Chondrocyte (in vitro differentiated cells): Measurements from ENCODE around the gene ACAT2. TPM values are rescaled to one million over a fixed set of nuclear protein-coding genes. Genes with fewer than 3 reads are reported as not detected.
"Not testable (repeated sequence)": the region's sequence is repeated elsewhere in the genome, so short reads cannot be mapped to it uniquely, and the experiment has no call there.

Source experiments
- DNase-seq: peaks from one replicate; pipeline ENCODE4 v3.0.0; 2021; ENCODE audit warnings: mixed read lengths, low spot score
- H3K27ac Mint-ChIP-seq: one replicate; pipeline ENCODE4 v1.8.0; 2021; ENCODE audit warnings: mild to moderate bottlenecking, moderate library complexity, mixed read lengths; ENCODE audit not compliant: unreplicated experiment
- H3K27me3 Mint-ChIP-seq: 2 replicates; pipeline ENCODE4 v1.8.0; 2021; ENCODE audit warnings: low read depth, mixed read lengths
- H3K36me3 Mint-ChIP-seq: 2 replicates; pipeline ENCODE4 v1.8.0; 2021; ENCODE audit warnings: low read depth, mixed read lengths
- H3K4me1 Mint-ChIP-seq: 2 replicates; pipeline ENCODE4 v1.8.0; 2021; ENCODE audit warnings: low read depth, mild to moderate bottlenecking, mixed read lengths
- H3K4me3 Mint-ChIP-seq: one replicate; pipeline ENCODE4 v1.8.0; 2021; ENCODE audit warnings: mild to moderate bottlenecking, moderate library complexity, mixed read lengths; ENCODE audit not compliant: unreplicated experiment
- H3K9me3 Mint-ChIP-seq: 2 replicates; pipeline ENCODE4 v1.8.0; 2021; ENCODE audit warnings: low read depth, mixed read lengths
- CTCF ChIP-seq: fragments of 200-600 bp; sonication (generic); IDR thresholded peaks from 2 replicates; pipeline ENCODE4 v1.5.0; 2021; ENCODE audit warnings: antibody characterized with exemption, mild to moderate bottlenecking, moderate library complexity
- total RNA-seq: library from RNA; stranded (reverse); gene quantifications from 3 replicates; pipeline ENCODE4 v1.2.1, GENCODE V29; 2021

Gene ACAT2
- total RNA-seq, 1 donor from 2014 or later = 36.0 TPM

DNA sequence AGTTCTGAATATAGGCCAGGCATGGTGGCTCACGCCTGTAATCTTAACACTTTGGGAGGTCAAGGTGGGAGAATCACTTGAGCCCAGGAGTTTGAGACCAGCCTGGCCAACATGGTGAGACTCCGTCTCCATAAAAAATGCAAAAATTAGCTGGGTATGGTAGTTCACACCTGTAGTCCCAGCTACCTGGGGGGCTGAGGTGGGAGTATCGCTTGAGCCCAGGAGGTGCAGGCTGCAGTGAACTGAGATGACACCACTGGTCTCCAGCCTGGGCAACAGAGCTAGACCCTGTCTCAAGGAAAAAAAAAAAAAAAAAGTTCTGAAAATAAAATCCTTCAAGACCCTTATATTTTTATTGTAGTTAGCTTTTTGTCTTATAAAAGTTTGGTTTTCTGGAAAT lies 46.2 kb upstream of the ACAT2 start:
- no peak overlapping the region for H3K27ac Mint-ChIP-seq
- no peaks in the 10 kb centered on the region for H3K27me3 Mint-ChIP-seq

DNA sequence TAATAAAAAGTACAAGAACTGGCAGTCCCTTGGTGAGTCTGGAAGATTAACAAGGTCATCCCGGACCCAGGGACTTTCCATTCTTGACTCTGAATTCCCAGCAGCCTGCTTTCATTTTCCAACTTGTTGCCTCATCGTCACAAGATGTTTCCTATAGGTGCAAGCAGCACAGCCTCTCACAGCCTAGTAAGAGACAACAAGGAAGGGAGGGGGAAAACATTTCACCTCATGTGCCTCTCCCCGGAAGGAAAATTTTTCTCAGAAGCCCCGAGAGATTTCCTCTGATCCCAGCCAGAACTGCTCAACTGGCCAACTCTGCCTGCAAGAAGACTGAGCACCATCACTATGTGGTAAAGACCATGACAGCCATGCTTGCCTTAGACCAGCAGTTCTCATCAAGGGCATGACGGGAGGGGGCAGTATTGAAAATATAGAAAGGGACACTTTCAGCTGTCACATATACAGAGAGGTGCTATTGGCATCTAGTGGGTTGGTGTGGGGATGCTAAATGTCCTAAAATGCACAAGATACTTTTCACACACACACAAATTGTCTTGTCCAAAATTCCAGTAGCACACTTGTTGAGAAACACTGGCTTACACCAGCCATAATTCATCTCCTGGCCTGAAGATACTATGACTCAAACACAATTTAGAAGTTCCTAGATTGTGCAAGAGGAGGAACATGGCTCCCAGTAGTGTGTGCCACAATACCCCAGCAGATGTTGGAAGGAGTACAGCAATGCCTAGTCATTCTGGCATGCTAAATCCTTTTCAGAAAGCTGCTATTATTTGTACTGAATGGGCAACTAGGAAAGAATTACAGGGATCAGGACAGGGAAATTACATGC lies 45.4 kb upstream of the ACAT2 start:
- Mint-ChIP-seq H3K4me3 (no peak overlapping the region), H3K27me3 (no peaks in the 10 kb centered on the region), H3K36me3 (no peaks in the 10 kb centered on the region), H3K4me1 (peaks cover 5% of the 10 kb centered on the region), H3K27ac (peak overlapping the region; percentile 12), H3K9me3 (no peaks in the 10 kb centered on the region)
- TF ChIP-seq CTCF = no peak
- DNase-seq = no peak

More for the DNA sequence above, 46.2 kb upstream of the ACAT2 start:
- H3K4me3 Mint-ChIP-seq = no peak overlapping the region
- no peak for DNase-seq
- no peaks in the 10 kb centered on the region for H3K36me3 Mint-ChIP-seq
- H3K9me3 Mint-ChIP-seq = no peaks in the 10 kb centered on the region
- peaks cover 5% of the 10 kb centered on the region for H3K4me1 Mint-ChIP-seq
- no peak for TF ChIP-seq CTCF

- H3K27me3 Mint-ChIP-seq = no peaks in the 10 kb centered on the region
- DNase-seq = no peak
- no peak overlapping the region for H3K4me3 Mint-ChIP-seq
- no peak for TF ChIP-seq CTCF
- peaks cover 5% of the 10 kb centered on the region for H3K4me1 Mint-ChIP-seq
- H3K27ac Mint-ChIP-seq = no peak overlapping the region
- H3K36me3 Mint-ChIP-seq = no peaks in the 10 kb centered on the region
- no peaks in the 10 kb centered on the region for H3K9me3 Mint-ChIP-seq
Observed at GRCh38 chr6:159718634-159719033, 43.2 kb upstream of the ACAT2 start.

DNA sequence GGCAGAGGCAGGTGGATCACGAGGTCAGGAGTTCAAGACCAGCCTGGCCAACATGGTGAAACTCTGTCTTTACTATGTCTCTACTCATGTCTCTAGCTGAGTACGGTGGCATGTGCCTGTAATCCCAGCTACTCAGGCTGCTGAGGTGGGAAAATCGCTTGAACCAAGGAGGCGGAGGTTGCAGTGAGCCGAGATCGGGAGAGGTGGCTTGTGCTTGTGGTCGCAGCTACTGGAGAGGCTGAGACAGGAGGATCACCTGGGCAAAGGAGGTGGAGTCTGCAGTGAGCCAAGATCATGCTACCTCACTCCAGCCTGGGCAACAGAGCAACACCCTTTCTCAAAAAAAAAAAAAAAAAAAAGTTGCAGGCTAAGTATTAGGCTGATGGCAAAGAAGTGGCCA lies 42.6 kb upstream of the ACAT2 start:
- no peaks in the 10 kb centered on the region for H3K27me3 Mint-ChIP-seq
- H3K36me3 Mint-ChIP-seq = no peaks in the 10 kb centered on the region
- no peak overlapping the region for H3K27ac Mint-ChIP-seq
- H3K4me1 Mint-ChIP-seq = peaks cover 5% of the 10 kb centered on the region
- TF ChIP-seq CTCF = no peak
- H3K9me3 Mint-ChIP-seq = no peaks in the 10 kb centered on the region
- H3K4me3 Mint-ChIP-seq = no peak overlapping the region
- DNase-seq = no peak

DNA sequence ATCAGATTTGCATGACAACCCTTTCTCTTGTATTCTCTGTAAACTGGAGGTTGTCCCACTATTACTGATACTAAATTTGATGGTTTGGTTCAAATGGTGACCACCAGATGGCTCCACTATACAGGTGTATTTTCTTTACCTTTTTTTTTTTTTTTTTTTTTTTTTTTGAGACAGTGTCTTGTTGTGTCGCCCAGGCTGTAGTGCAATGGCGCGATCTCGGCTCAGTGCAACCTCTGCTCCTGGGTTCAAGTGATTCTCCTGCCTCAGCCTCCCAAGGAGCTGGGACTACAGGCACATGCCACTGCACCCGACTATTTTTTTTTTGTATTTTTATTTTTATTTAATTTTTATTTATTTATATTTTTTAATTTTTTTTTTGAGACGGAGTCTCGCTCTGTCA lies 41.1 kb upstream of the ACAT2 start:
- Mint-ChIP-seq H3K27me3 (no peaks in the 10 kb centered on the region), H3K27ac (no peak overlapping the region), H3K9me3 (no peaks in the 10 kb centered on the region), H3K4me1 (peaks cover 5% of the 10 kb centered on the region), H3K4me3 (no peak overlapping the region), H3K36me3 (no peaks in the 10 kb centered on the region)
- TF ChIP-seq CTCF = peak; percentile 78
- no peak for DNase-seq

GRCh38 chr6:159721981-159722380 lies 39.9 kb upstream of the ACAT2 start:
- not testable (repeated sequence) for H3K27ac Mint-ChIP-seq, DNase-seq, H3K27me3 Mint-ChIP-seq, H3K4me1 Mint-ChIP-seq, H3K36me3 Mint-ChIP-seq, H3K9me3 Mint-ChIP-seq, H3K4me3 Mint-ChIP-seq
